Measurements from ENCODE around the gene ASAH2. TPM values are rescaled to one million over a fixed set of nuclear protein-coding genes. Genes with fewer than 3 reads are reported as not detected.
"Not testable (repeated sequence)": the region's sequence is repeated elsewhere in the genome, so short reads cannot be mapped to it uniquely, and the experiment has no call there.

Gene ASAH2
- total RNA-seq, 1 donor from 2014 or later: 11.3 TPM

GRCh38 chr10:50250096-50250854 is 1.0 kb downstream of the ASAH2 start:
- H3K4me3 Mint-ChIP-seq (ENCODE audit: unreplicated experiment): no peak overlapping the region
- no peak for DNase-seq
- H3K4me1 Mint-ChIP-seq (ENCODE audit: low read depth, unreplicated experiment): peaks cover 5% of the 10 kb centered on the region
- no peaks in the 10 kb centered on the region for H3K27me3 Mint-ChIP-seq (ENCODE audit: unreplicated experiment)
- H3K9me3 Mint-ChIP-seq (ENCODE audit: unreplicated experiment): no peaks in the 10 kb centered on the region
- H3K27ac Mint-ChIP-seq (ENCODE audit: unreplicated experiment): no peak overlapping the region
- TF ChIP-seq CTCF (IDR thresholded peaks at IDR 0.05; ENCODE audit: partially characterized antibody, unreplicated experiment): no peak
- H3K36me3 Mint-ChIP-seq (ENCODE audit: unreplicated experiment): no peaks in the 10 kb centered on the region

- H3K9me3 Mint-ChIP-seq (ENCODE audit: unreplicated experiment): no peaks in the 10 kb centered on the region
- TF ChIP-seq CTCF (IDR thresholded peaks at IDR 0.05; ENCODE audit: partially characterized antibody, unreplicated experiment): no peak
- no peak for DNase-seq
- H3K27ac Mint-ChIP-seq (ENCODE audit: unreplicated experiment): no peak overlapping the region
- H3K4me3 Mint-ChIP-seq (ENCODE audit: unreplicated experiment): no peak overlapping the region
- H3K36me3 Mint-ChIP-seq (ENCODE audit: unreplicated experiment): no peaks in the 10 kb centered on the region
- H3K27me3 Mint-ChIP-seq (ENCODE audit: unreplicated experiment): no peaks in the 10 kb centered on the region
- no peaks in the 10 kb centered on the region for H3K4me1 Mint-ChIP-seq (ENCODE audit: low read depth, unreplicated experiment)
Measured at GRCh38 chr10:50248598-50248997, 2.7 kb downstream of the ASAH2 start.

GRCh38 chr10:50248062-50248461 is 3.3 kb downstream of the ASAH2 start:
- no peaks in the 10 kb centered on the region for H3K36me3 Mint-ChIP-seq (ENCODE audit: unreplicated experiment)
- no peak overlapping the region for H3K27ac Mint-ChIP-seq (ENCODE audit: unreplicated experiment)
- H3K9me3 Mint-ChIP-seq (ENCODE audit: unreplicated experiment): no peaks in the 10 kb centered on the region
- no peak for DNase-seq
- no peak overlapping the region for H3K4me3 Mint-ChIP-seq (ENCODE audit: unreplicated experiment)
- no peak for TF ChIP-seq CTCF (IDR thresholded peaks at IDR 0.05; ENCODE audit: partially characterized antibody, unreplicated experiment)
- no peaks in the 10 kb centered on the region for H3K27me3 Mint-ChIP-seq (ENCODE audit: unreplicated experiment)
- H3K4me1 Mint-ChIP-seq (ENCODE audit: low read depth, unreplicated experiment): no peaks in the 10 kb centered on the region

- no peaks in the 10 kb centered on the region for H3K36me3 Mint-ChIP-seq (ENCODE audit: unreplicated experiment)
- H3K27me3 Mint-ChIP-seq (ENCODE audit: unreplicated experiment): no peaks in the 10 kb centered on the region
- no peak for TF ChIP-seq CTCF (IDR thresholded peaks at IDR 0.05; ENCODE audit: partially characterized antibody, unreplicated experiment)
Measured at GRCh38 chr10:50244201-50244600, 7.1 kb downstream of the ASAH2 start.

GRCh38 chr10:50242777-50243176 is 8.5 kb downstream of the ASAH2 start:
- Mint-ChIP-seq H3K4me1 (ENCODE audit: low read depth, unreplicated experiment) (peaks cover 11% of the 10 kb centered on the region), H3K36me3 (ENCODE audit: unreplicated experiment) (no peaks in the 10 kb centered on the region), H3K4me3 (ENCODE audit: unreplicated experiment) (no peak overlapping the region), H3K27me3 (ENCODE audit: unreplicated experiment) (no peaks in the 10 kb centered on the region), H3K27ac (ENCODE audit: unreplicated experiment) (no peak overlapping the region), H3K9me3 (ENCODE audit: unreplicated experiment) (no peaks in the 10 kb centered on the region)
- no peak for DNase-seq
- no peak for TF ChIP-seq CTCF (IDR thresholded peaks at IDR 0.05; ENCODE audit: partially characterized antibody, unreplicated experiment)

More at GRCh38 chr10:50244201-50244600, 7.1 kb downstream of the ASAH2 start:
- Mint-ChIP-seq H3K4me1 (ENCODE audit: low read depth, unreplicated experiment) (peaks cover 2% of the 10 kb centered on the region), H3K4me3 (ENCODE audit: unreplicated experiment) (no peak overlapping the region), H3K9me3 (ENCODE audit: unreplicated experiment) (no peaks in the 10 kb centered on the region), H3K27ac (ENCODE audit: unreplicated experiment) (no peak overlapping the region)
- DNase-seq: no peak

- H3K36me3 Mint-ChIP-seq (ENCODE audit: unreplicated experiment); DNase-seq; H3K9me3 Mint-ChIP-seq (ENCODE audit: unreplicated experiment); H3K27me3 Mint-ChIP-seq (ENCODE audit: unreplicated experiment); H3K27ac Mint-ChIP-seq (ENCODE audit: unreplicated experiment); H3K4me3 Mint-ChIP-seq (ENCODE audit: unreplicated experiment): not testable (repeated sequence)
- peaks cover 11% of the 10 kb centered on the region for H3K4me1 Mint-ChIP-seq (ENCODE audit: low read depth, unreplicated experiment)
Measured at GRCh38 chr10:50241478-50241877, 9.8 kb downstream of the ASAH2 start.
